Measurements from ENCODE around the gene JARID2.

GRCh38 chr6:15521582-15521981, 275.7 kb downstream of the JARID2 start:
- TF ChIP-seq CTCF (IDR thresholded peaks at IDR 0.05) (no peak), POLR2A (IDR thresholded peaks at IDR 0.05) (no peak)
